Heart left ventricle (tissue), 13 donors: Measurements from ENCODE around the gene ERBIN.

Experiments
- POLR2A ChIP-seq, 2 donors: fragments of 450-650 bp; IDR thresholded peaks; one replicate each; pipeline ENCODE4 v1.6.1; 2017; ENCODE audit warnings: antibody characterized with exemption in 2 of 2, mild to moderate bottlenecking in 2 of 2, moderate library complexity in 2 of 2
- TF ChIP-seq, protein P1 (sequence below), 12 donors: fragments of 200-600 bp; sonication (generic) in 4 of 12; IDR thresholded peaks; one replicate each; pipeline versions ENCODE4 v1.5.0 to v1.8.0; 2018 to 2022; ENCODE audit warnings: antibody characterized with exemption in 12 of 12, mild to moderate bottlenecking in 5 of 12
- donor health status: ischemic (EF 13 %, LVEDD 7.1; RV severe dilation, severe dysfunction).
- donor health status: DM: no; HTN: yes; CAD: no.
- donor health status: DM: no; HTN: no; CAD: no.
- donor health status: ischemic (EF 25% LVEDD 6.9; RV normal size, moderate dysfunction).
- donor health status: ischemic (EF 25% LVEDD 5.7; RV mildly dilated, moderate dysfunction).
- donor health status: ischemic (EF 35%, LVEDD 5.7; RV mildly dilated, moderate dysfunction).
- donor health status: nonischemic (EF 11% LVEDD 7.7; RV severe dilation, severe dysfunction).
- donor health status: DM: yes; HTN: yes; CAD: no.
- donor health status: PGD.
- donor health status: ischemic (EF 29% LVEDD 5.4; RV normal size, mild dysfunction).
- donor health status: nonischemic (EF 23%, LVEDD 6.1; RV moderate dilation, normal function).

DNA sequence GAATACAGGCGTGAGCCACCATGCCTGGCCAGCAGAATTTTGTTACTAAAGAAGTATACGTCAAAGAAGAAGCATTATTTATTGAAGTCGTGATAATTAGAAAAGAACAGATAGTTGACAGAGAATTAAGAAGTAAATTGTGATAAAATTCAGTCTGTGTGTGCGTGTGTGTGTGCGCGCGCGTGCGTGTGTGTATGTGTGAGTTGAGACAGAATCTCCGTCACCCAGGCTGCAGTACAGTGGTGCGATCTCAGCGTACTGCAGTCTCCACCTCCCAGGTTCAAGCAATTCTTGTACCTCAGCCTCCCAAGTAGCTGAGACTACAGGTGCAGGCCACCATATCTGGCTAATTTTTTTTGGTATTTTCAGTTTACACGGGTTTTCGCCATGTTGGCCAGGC lies 77.8 kb downstream of the ERBIN start:
- TF ChIP-seq, protein P1, sequence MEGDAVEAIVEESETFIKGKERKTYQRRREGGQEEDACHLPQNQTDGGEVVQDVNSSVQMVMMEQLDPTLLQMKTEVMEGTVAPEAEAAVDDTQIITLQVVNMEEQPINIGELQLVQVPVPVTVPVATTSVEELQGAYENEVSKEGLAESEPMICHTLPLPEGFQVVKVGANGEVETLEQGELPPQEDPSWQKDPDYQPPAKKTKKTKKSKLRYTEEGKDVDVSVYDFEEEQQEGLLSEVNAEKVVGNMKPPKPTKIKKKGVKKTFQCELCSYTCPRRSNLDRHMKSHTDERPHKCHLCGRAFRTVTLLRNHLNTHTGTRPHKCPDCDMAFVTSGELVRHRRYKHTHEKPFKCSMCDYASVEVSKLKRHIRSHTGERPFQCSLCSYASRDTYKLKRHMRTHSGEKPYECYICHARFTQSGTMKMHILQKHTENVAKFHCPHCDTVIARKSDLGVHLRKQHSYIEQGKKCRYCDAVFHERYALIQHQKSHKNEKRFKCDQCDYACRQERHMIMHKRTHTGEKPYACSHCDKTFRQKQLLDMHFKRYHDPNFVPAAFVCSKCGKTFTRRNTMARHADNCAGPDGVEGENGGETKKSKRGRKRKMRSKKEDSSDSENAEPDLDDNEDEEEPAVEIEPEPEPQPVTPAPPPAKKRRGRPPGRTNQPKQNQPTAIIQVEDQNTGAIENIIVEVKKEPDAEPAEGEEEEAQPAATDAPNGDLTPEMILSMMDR (IDR thresholded peaks at IDR 0.05) = no peak
- TF ChIP-seq POLR2A (IDR thresholded peaks at IDR 0.05) = no peak
